ENCODE data around the gene OR5T3. TPM values are rescaled to one million over a fixed set of nuclear protein-coding genes. Genes with fewer than 3 reads are reported as not detected.

Gene OR5T3
- total RNA-seq, 2 experiments from 2014 or later, result not detected

DNA sequence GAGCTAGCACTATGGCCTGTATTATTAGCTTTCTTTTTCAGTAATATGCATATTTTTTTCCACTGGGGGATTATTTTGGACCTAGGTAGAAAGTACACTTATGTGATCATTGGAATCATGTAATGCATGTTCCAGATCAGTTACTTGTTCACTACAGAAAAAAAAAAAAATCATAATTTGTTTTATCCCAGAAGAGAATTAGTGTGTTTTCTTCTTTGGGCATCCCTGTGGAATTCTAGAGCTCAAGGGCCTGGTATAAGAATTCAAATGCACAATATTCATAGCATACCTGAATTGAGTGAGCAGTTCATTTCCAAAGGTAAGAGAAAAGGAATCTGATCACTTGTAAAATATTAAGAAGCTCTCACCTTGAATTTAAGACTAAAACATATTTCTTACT, 21.8 kb downstream of the OR5T3 start, which contains the start of gene OR5T1:
TSS of gene OR5T1 (plus strand) at position 301 of the 400 bp plus-strand sequence. CDS start 1,485 bp downstream, outside the sequence.
- H3K4me1 Mint-ChIP-seq (ENCODE audit: low read depth), result no peaks in the 10 kb centered on the region
- POLR2A ChIA-PET, result no interaction called here

DNA sequence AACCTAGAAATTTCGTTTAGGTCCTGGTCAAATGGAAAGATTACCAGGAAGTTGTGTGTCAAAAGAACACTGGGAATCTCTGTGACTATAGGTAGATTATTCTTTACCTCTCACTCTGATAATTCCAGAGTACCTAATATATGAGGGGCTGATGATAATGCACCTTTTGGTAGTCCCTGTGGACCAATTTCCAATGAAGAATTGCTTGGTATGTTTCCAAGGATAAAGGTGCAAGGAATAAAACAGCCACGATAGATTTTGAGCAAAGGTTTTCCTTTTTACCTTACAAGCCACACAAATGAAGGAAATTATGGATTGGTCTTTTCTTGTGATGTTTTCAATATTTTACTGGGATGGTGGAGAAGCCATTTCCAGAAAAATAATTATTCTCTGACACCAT, 40.1 kb downstream of the OR5T3 start, which contains the start of gene OR8H1:
TSS of gene OR8H1 (minus strand) at position 101 of the 400 bp plus-strand sequence. CDS start 1,192 bp downstream, outside the sequence.
- Mint-ChIP-seq H3K27me3 (no peaks in the 10 kb centered on the region), H3K27ac (no peak within 1 kb of the TSS), H3K4me1 (ENCODE audit: low read depth) (no peaks in the 10 kb centered on the region), H3K9me3 (peaks cover 10% of the 10 kb centered on the region), H3K36me3 (ENCODE audit: low read depth) (no peaks in the 10 kb centered on the region), H3K4me3 (no peak within 1 kb of the TSS)
- DNase-seq, result no peak
- intact Hi-C loops (cut with micrococcal nuclease), result no loop called here
- CTCF ChIA-PET, result no interaction called here
- no peak for ATAC-seq
- TF ChIP-seq, protein P1, sequence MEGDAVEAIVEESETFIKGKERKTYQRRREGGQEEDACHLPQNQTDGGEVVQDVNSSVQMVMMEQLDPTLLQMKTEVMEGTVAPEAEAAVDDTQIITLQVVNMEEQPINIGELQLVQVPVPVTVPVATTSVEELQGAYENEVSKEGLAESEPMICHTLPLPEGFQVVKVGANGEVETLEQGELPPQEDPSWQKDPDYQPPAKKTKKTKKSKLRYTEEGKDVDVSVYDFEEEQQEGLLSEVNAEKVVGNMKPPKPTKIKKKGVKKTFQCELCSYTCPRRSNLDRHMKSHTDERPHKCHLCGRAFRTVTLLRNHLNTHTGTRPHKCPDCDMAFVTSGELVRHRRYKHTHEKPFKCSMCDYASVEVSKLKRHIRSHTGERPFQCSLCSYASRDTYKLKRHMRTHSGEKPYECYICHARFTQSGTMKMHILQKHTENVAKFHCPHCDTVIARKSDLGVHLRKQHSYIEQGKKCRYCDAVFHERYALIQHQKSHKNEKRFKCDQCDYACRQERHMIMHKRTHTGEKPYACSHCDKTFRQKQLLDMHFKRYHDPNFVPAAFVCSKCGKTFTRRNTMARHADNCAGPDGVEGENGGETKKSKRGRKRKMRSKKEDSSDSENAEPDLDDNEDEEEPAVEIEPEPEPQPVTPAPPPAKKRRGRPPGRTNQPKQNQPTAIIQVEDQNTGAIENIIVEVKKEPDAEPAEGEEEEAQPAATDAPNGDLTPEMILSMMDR (IDR thresholded peaks at IDR 0.05), result no peak
- POLR2A ChIA-PET, result no interaction called here

More for the DNA sequence above, 21.8 kb downstream of the OR5T3 start, which contains the start of gene OR5T1:
- Mint-ChIP-seq H3K27ac (no peak within 1 kb of the TSS), H3K9me3 (peaks cover 9% of the 10 kb centered on the region), H3K36me3 (ENCODE audit: low read depth) (no peaks in the 10 kb centered on the region), H3K4me3 (no peak within 1 kb of the TSS), H3K27me3 (no peaks in the 10 kb centered on the region)
- ATAC-seq (no peak), DNase-seq (no peak)
- intact Hi-C loops (cut with micrococcal nuclease), result no loop called here
- TF ChIP-seq, protein P1 (IDR thresholded peaks at IDR 0.05), result no peak
- CTCF ChIA-PET, result interaction anchor here (0.8 kb wide), 1 partner anchor 11 kb away, joined by 3 read pairs; no protein-coding TSS in a partner anchor

DNA sequence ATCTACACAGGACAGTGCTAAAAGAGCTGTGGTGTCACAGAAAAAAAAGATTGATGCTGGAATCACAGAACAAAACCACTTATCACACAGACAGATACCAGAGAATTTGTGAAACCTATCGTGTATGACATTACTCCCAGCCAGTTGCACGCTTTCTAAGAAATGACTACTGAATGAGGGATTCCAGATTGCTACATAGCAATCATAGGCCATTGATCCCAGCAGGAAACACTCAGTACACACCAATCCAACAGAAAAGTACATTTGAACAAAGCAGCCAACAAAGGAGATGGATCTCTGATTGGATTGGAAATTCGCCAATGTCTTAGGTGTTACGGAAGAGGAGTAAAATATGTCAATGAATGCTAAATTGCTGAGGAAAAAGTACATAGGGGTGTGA, 44.8 kb downstream of the OR5T3 start:
- no peak for ATAC-seq
- Mint-ChIP-seq H3K36me3 (ENCODE audit: low read depth) (no peaks in the 10 kb centered on the region), H3K27ac (no peak overlapping the region), H3K4me3 (no peak overlapping the region), H3K9me3 (peaks cover 10% of the 10 kb centered on the region), H3K27me3 (no peaks in the 10 kb centered on the region), H3K4me1 (ENCODE audit: low read depth) (no peaks in the 10 kb centered on the region)
- CTCF ChIA-PET, result no interaction called here
- intact Hi-C loops (cut with micrococcal nuclease), result no loop called here
- DNase-seq, result no peak
- TF ChIP-seq, protein P1 (IDR thresholded peaks at IDR 0.05), result no peak
- POLR2A ChIA-PET, result no interaction called here

Other genes starting within 250 kb of the OR5T3 start
- gene OR5AS1, start 224.6 kb upstream of the OR5T3 start, total RNA-seq, result not detected
- not detected for gene OR8I2, start 158.9 kb upstream of the OR5T3 start, total RNA-seq
- gene OR8H2, start 148.6 kb upstream of the OR5T3 start, total RNA-seq, result not detected
- gene OR8H3, start 129.9 kb upstream of the OR5T3 start, total RNA-seq, result not detected
- gene OR8J3, start 112.1 kb upstream of the OR5T3 start, total RNA-seq, result not detected
- gene OR8K5, start 91.9 kb upstream of the OR5T3 start, total RNA-seq, result not detected
- gene OR5J2, start 75.6 kb upstream of the OR5T3 start, total RNA-seq, result not detected
- not detected for gene OR5T2, start 18.0 kb upstream of the OR5T3 start, total RNA-seq
- not detected for gene OR5T1, start 21.9 kb downstream of the OR5T3 start, total RNA-seq
- gene OR8H1, start 40.0 kb downstream of the OR5T3 start, total RNA-seq, result not detected
- not detected for gene OR8K3, start 62.9 kb downstream of the OR5T3 start, total RNA-seq
- gene OR8K1, start 93.8 kb downstream of the OR5T3 start, total RNA-seq, result not detected
- gene OR8J1, start 102.0 kb downstream of the OR5T3 start, total RNA-seq, result not detected
- not detected for gene OR8U1, start 123.4 kb downstream of the OR5T3 start, total RNA-seq
- gene OR5AL1, start 160.4 kb downstream of the OR5T3 start, total RNA-seq, result not detected
- gene OR5M3, start 221.1 kb downstream of the OR5T3 start, total RNA-seq, result not detected
- gene OR5M8, start 239.1 kb downstream of the OR5T3 start, total RNA-seq, result not detected

Data from activated CD8-positive, alpha-beta T cell treated with anti-CD3 and anti-CD28 coated beads for 36 hours (primary cell).